ENCODE results near the gene PRKAR2B. TPM values are rescaled to one million over a fixed set of nuclear protein-coding genes. Genes with fewer than 3 reads are reported as not detected.

Gene PRKAR2B
- total and polyA plus RNA-seq, 11 donors, result 7.0 to 50.6 (median 18.5) TPM

GRCh38 chr7:107179326-107180164 lies 135.0 kb downstream of the PRKAR2B start:
- DNase-seq (no peak), ATAC-seq (peak in 1 of 4 donors; percentile 39)
- no peak for TF ChIP-seq CTCF (IDR thresholded peaks at IDR 0.05)
- TF ChIP-seq POLR2A (IDR thresholded peaks at IDR 0.05), result no peak
- peaks cover 0 to 55% (median 48%) of the 10 kb centered on the region in 9 donors for H3K36me3 ChIP-seq
- H3K9me3 ChIP-seq, result no peaks in the 10 kb centered on the region
- 84 to 87% (median 84%) methylated on average over 14 of the region's 14 CpGs for WGBS, 4 donors
- H3K27ac ChIP-seq, result peak overlapping the region in 1 of 12 donors; percentile 22
- intact Hi-C loops (cut with DNase I), result loop anchor here in 2 of 10 donors (10.0 kb wide), 2 partner anchors 405 to 425 kb away; partner anchors contain the start of gene BCAP29 (in 1 of the 2)
- no peak overlapping the region for H3K4me3 ChIP-seq
- H3K4me1 ChIP-seq, result peaks cover 8 to 71% (median 40%) of the 10 kb centered on the region in 12 donors
- H3K27me3 ChIP-seq, result no peaks in the 10 kb centered on the region

GRCh38 chr7:107180378-107180777 lies 135.9 kb downstream of the PRKAR2B start:
- Histone ChIP-seq H3K27ac (peak overlapping the region in 2 of 12 donors; percentile 22 to 23), H3K4me3 (no peak overlapping the region), H3K27me3 (no peaks in the 10 kb centered on the region), H3K4me1 (peaks cover 0 to 63% (median 33%) of the 10 kb centered on the region in 12 donors), H3K36me3 (peaks cover 0 to 64% (median 57%) of the 10 kb centered on the region in 9 donors), H3K9me3 (no peaks in the 10 kb centered on the region)
- intact Hi-C loops (cut with DNase I), result loop anchor here in 2 of 10 donors (10.0 kb wide), 2 partner anchors 404 to 424 kb away; partner anchors contain the start of gene BCAP29 (in 1 of the 2)
- TF ChIP-seq POLR2A (IDR thresholded peaks at IDR 0.05), result no peak
- peak in 1 of 5 donors; percentile 46 for DNase-seq
- 45 to 61% (median 56%) methylated on average over 1 of the region's 1 CpG for WGBS, 4 donors
- ATAC-seq, result peak in 3 of 4 donors; percentile 49 to 53 (median 50)

- ATAC-seq (peak in 1 of 4 donors; percentile 8), DNase-seq (no peak)
- WGBS, 4 donors, result 85 to 88% (median 88%) methylated on average over 5 of the region's 5 CpGs
- Histone ChIP-seq H3K9me3 (no peaks in the 10 kb centered on the region), H3K4me3 (no peak overlapping the region), H3K36me3 (peaks cover 0 to 72% (median 65%) of the 10 kb centered on the region in 9 donors), H3K27ac (no peak overlapping the region), H3K4me1 (peaks cover 0 to 62% (median 32%) of the 10 kb centered on the region in 12 donors), H3K27me3 (no peaks in the 10 kb centered on the region)
- intact Hi-C loops (cut with DNase I), result loop anchor here in 2 of 10 donors (10.0 kb wide), 2 partner anchors 404 to 424 kb away; partner anchors contain the start of gene BCAP29 (in 1 of the 2)
- no peak for TF ChIP-seq CTCF (IDR thresholded peaks at IDR 0.05)
Observed at GRCh38 chr7:107181172-107181571, 136.7 kb downstream of the PRKAR2B start.

- intact Hi-C loops (cut with DNase I), result loop anchor here in 2 of 10 donors (10.0 kb wide), 2 partner anchors 399 to 419 kb away; partner anchors contain the start of gene BCAP29 (in 1 of the 2)
- 83 to 95% (median 89%) methylated on average over 4 of the region's 4 CpGs for WGBS, 4 donors
- H3K4me3 ChIP-seq, result no peak overlapping the region
- no peak for ATAC-seq
- H3K27me3 ChIP-seq, result no peaks in the 10 kb centered on the region
- no peak for DNase-seq
- no peak overlapping the region for H3K27ac ChIP-seq
- TF ChIP-seq CTCF (IDR thresholded peaks at IDR 0.05) (no peak), POLR2A (IDR thresholded peaks at IDR 0.05) (no peak)
- H3K36me3 ChIP-seq, result peaks cover 0 to 100% (median 100%) of the 10 kb centered on the region in 9 donors
- H3K9me3 ChIP-seq, result no peaks in the 10 kb centered on the region
- peaks cover 0 to 29% (median 5%) of the 10 kb centered on the region in 12 donors for H3K4me1 ChIP-seq
Observed at GRCh38 chr7:107185716-107186115, 141.2 kb downstream of the PRKAR2B start.

All from heart left ventricle (tissue), 16 donors.